WTC11 (cell line): Measurements from ENCODE around the gene LHX4. TPM values are rescaled to one million over a fixed set of nuclear protein-coding genes. Genes with fewer than 3 reads are reported as not detected.

Source experiments
- ATAC-seq: fragments of 200-7000 bp; cut with Tn5 transposase; 2 replicates; pipeline ENCODE4 v1.10.0; 2021; ENCODE audit warnings: mild to moderate bottlenecking, moderate library complexity
- CTCF ChIA-PET: fragments of 300-600 bp; sonication (Branson Sonifier 250); formaldehyde crosslinking; loops from one replicate; lab custom pipeline; 2021; ENCODE audit warnings: antibody characterized with exemption; lab: Charles Lee
- POLR2A ChIA-PET: fragments of 350-600 bp; sonication (Branson Sonifier 250); formaldehyde crosslinking; loops from one replicate; lab custom pipeline; 2021; ENCODE audit warnings: antibody characterized with exemption; lab: Charles Lee
- DNase-seq: peaks from one replicate; pipeline ENCODE4 v3.0.0; 2021; ENCODE audit warnings: low spot score
- H3K27ac Mint-ChIP-seq: 2 replicates; pipeline ENCODE4 v1.8.0; 2021; ENCODE audit warnings: mixed read lengths
- H3K27me3 Mint-ChIP-seq: 2 replicates; pipeline ENCODE4 v1.8.0; 2021; ENCODE audit warnings: low read depth, mild to moderate bottlenecking, moderate library complexity, mixed read lengths
- H3K36me3 Mint-ChIP-seq: 2 replicates; pipeline ENCODE4 v1.8.0; 2021; ENCODE audit warnings: mixed read lengths
- H3K4me1 Mint-ChIP-seq: 2 replicates; pipeline ENCODE4 v1.8.0; 2022; ENCODE audit warnings: mixed read lengths
- H3K4me3 Mint-ChIP-seq: 2 replicates; pipeline ENCODE4 v1.8.0; 2021; ENCODE audit warnings: mild to moderate bottlenecking, moderate library complexity, mixed read lengths
- H3K9me3 Mint-ChIP-seq: 2 replicates; pipeline ENCODE4 v1.8.0; 2021; ENCODE audit warnings: mixed read lengths
- CBFB ChIP-seq: sonication (generic); formaldehyde crosslinking; IDR thresholded peaks from 2 replicates; pipeline ENCODE4 v1.8.1; 2022; ENCODE audit warnings: mild to moderate bottlenecking, low read depth, missing genetic modification reagents
- CREM ChIP-seq: sonication (generic); formaldehyde crosslinking; IDR thresholded peaks from 2 replicates; pipeline ENCODE4 v1.8.1; 2022; ENCODE audit warnings: mild to moderate bottlenecking, missing genetic modification reagents, moderate library complexity
- ETV6 ChIP-seq: sonication (generic); formaldehyde crosslinking; IDR thresholded peaks from 2 replicates; pipeline ENCODE4 v1.8.1; 2022; ENCODE audit warnings: mild to moderate bottlenecking, missing genetic modification reagents
- GRHL2 ChIP-seq: fragments of 250-450 bp; sonication (Bioruptor Pico); IDR thresholded peaks from 2 replicates; pipeline ENCODE4 v1.8.0; 2022; ENCODE audit warnings: mild to moderate bottlenecking, moderate library complexity; ENCODE audit not compliant: insufficient replicate concordance, severe bottlenecking
- JUN ChIP-seq: sonication (generic); formaldehyde crosslinking; IDR thresholded peaks from 2 replicates; pipeline ENCODE4 v1.8.0; 2023; ENCODE audit warnings: mild to moderate bottlenecking, missing genetic modification reagents
- SMAD3 ChIP-seq: sonication (generic); formaldehyde crosslinking; IDR thresholded peaks from 2 replicates; pipeline ENCODE4 v1.8.0; 2022; ENCODE audit warnings: missing genetic modification reagents, mild to moderate bottlenecking, borderline replicate concordance
- SP1 ChIP-seq: sonication (generic); formaldehyde crosslinking; conservative IDR thresholded peaks from 2 replicates; pipeline ENCODE4 v1.8.1; 2022; ENCODE audit warnings: missing genetic modification reagents
- TEAD1 ChIP-seq: sonication (generic); formaldehyde crosslinking; IDR thresholded peaks from 2 replicates; pipeline ENCODE4 v1.8.0; 2022; ENCODE audit warnings: mild to moderate bottlenecking, missing genetic modification reagents
- ZBTB21 ChIP-seq: sonication (generic); formaldehyde crosslinking; IDR thresholded peaks from 2 replicates; pipeline ENCODE4 v1.8.1; 2023; ENCODE audit warnings: mild to moderate bottlenecking, missing genetic modification reagents, borderline replicate concordance
- ZNF263 ChIP-seq: sonication (generic); formaldehyde crosslinking; IDR thresholded peaks from 2 replicates; pipeline ENCODE4 v1.8.1; 2022; ENCODE audit warnings: low read depth, mild to moderate bottlenecking, moderate library complexity, missing genetic modification reagents
- ZNF317 ChIP-seq: sonication (generic); formaldehyde crosslinking; IDR thresholded peaks from 2 replicates; pipeline ENCODE4 v1.8.1; 2023; ENCODE audit warnings: low read depth, mild to moderate bottlenecking, moderate library complexity, missing genetic modification reagents, borderline replicate concordance
- ZNF671 ChIP-seq: fragments of 250-450 bp; sonication (Bioruptor Pico); IDR thresholded peaks from 2 replicates; pipeline ENCODE4 v1.8.0; 2021; ENCODE audit warnings: mild to moderate bottlenecking
- total RNA-seq: library from RNA; stranded (reverse); gene quantifications from 3 replicates; pipeline ENCODE4 v1.2.3, GENCODE V29; 2021
- TF ChIP-seq, protein P1 (sequence below): sonication (generic); formaldehyde crosslinking; IDR thresholded peaks from 2 replicates; pipeline ENCODE4 v1.8.0; 2022; ENCODE audit warnings: mild to moderate bottlenecking, missing genetic modification reagents
- TF ChIP-seq, protein P2 (sequence below): sonication (generic); formaldehyde crosslinking; conservative IDR thresholded peaks from 2 replicates; pipeline ENCODE4 v1.8.1; 2022; ENCODE audit warnings: mild to moderate bottlenecking, missing genetic modification reagents
- TF ChIP-seq, protein P3 (sequence below): fragments of 250-450 bp; sonication (Bioruptor Pico); IDR thresholded peaks from 2 replicates; pipeline ENCODE4 v1.9.0; 2021; ENCODE audit warnings: mild to moderate bottlenecking
- TF ChIP-seq, protein P4 (sequence below): fragments of 250-450 bp; sonication (Bioruptor Pico); IDR thresholded peaks from 2 replicates; pipeline ENCODE4 v1.9.0; 2021; ENCODE audit warnings: moderate library complexity, mild to moderate bottlenecking, inconsistent platforms, borderline replicate concordance
- TF ChIP-seq, protein P5 (sequence below): fragments of 200-600 bp; IDR thresholded peaks from 2 replicates; pipeline ENCODE4 v1.8.0; 2022; ENCODE audit warnings: antibody characterized with exemption
- TF ChIP-seq, protein P6 (sequence below): fragments of 250-450 bp; sonication (Bioruptor Pico); IDR thresholded peaks from 2 replicates; pipeline ENCODE4 v1.9.0; 2021; ENCODE audit warnings: mild to moderate bottlenecking, borderline replicate concordance
- TF ChIP-seq, protein P7 (sequence below): sonication (generic); formaldehyde crosslinking; IDR thresholded peaks from 2 replicates; pipeline ENCODE4 v1.8.1; 2022; ENCODE audit warnings: mild to moderate bottlenecking, missing genetic modification reagents, moderate library complexity, borderline replicate concordance

LHX4 gene
- total RNA-seq, 1 experiment from 2014 or later = 19.2 TPM

DNA sequence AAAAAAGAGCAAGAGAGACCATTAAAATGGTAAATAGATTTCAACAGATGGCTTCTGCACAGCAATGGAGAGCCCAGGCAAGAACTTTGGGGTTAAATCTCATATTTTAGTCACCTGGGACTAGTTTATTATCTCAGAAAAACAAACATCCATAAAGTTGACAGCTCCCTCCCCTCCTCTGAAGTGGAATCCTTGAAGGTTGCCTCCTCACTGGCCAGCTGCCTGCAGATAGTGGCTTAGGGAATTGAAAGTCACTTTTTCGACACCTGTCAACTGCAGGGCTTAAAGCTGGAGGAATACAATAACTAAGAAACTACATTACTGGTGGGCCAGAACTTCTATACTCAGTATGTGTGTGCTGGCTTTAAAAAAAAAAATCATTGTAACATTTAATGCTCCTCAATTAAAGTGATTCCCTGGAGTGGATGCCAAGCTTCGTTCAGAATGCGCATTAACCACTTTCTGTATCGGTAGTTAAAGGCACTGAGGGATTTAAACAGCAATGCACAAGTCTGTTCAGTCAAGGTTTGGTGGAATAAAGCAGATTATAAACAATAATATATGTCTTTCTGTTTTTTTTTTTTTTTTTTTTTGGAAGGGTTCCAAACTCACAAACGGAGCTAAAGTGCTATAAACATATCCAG, 52.5 kb downstream of the LHX4 start:
- ChIA-PET POLR2A (interaction anchor here (0.6 kb wide), 1 partner anchor 268 kb away, joined by 3 read pairs; no protein-coding TSS in a partner anchor), CTCF (interaction anchor here (0.5 to 1.8 kb wide), 9 partner anchors 12 to 472 kb away, joined by 3 to 6 read pairs (median 4); no protein-coding TSS in a partner anchor)
- DNase-seq (no peak), ATAC-seq (no peak)
- Mint-ChIP-seq H3K9me3 (no peaks in the 10 kb centered on the region), H3K4me3 (no peak overlapping the region), H3K27ac (no peak overlapping the region), H3K4me1 (peaks cover 28% of the 10 kb centered on the region), H3K27me3 (no peaks in the 10 kb centered on the region), H3K36me3 (0 out of 2 replicates have a peak, but pooled peaks cover 4% of the 10 kb centered on the region)
- TF ChIP-seq, protein P1, sequence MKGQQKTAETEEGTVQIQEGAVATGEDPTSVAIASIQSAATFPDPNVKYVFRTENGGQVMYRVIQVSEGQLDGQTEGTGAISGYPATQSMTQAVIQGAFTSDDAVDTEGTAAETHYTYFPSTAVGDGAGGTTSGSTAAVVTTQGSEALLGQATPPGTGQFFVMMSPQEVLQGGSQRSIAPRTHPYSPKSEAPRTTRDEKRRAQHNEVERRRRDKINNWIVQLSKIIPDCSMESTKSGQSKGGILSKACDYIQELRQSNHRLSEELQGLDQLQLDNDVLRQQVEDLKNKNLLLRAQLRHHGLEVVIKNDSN = no peak
- TF ChIP-seq ZNF671 (CRISPR knock-in tag) = no peak
- no peak for TF ChIP-seq SMAD3 (CRISPR knock-in tag)
- TF ChIP-seq SP1 = no peak
- TF ChIP-seq CBFB = no peak
- TF ChIP-seq, protein P2, sequence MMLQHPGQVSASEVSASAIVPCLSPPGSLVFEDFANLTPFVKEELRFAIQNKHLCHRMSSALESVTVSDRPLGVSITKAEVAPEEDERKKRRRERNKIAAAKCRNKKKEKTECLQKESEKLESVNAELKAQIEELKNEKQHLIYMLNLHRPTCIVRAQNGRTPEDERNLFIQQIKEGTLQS (CRISPR knock-in tag) = no peak
- TF ChIP-seq, protein P3, sequence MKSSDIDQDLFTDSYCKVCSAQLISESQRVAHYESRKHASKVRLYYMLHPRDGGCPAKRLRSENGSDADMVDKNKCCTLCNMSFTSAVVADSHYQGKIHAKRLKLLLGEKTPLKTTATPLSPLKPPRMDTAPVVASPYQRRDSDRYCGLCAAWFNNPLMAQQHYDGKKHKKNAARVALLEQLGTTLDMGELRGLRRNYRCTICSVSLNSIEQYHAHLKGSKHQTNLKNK (CRISPR knock-in tag) = no peak
- TF ChIP-seq ETV6 (CRISPR knock-in tag) = no peak
- no peak for TF ChIP-seq ZNF317 (CRISPR knock-in tag)
- TF ChIP-seq, protein P4, sequence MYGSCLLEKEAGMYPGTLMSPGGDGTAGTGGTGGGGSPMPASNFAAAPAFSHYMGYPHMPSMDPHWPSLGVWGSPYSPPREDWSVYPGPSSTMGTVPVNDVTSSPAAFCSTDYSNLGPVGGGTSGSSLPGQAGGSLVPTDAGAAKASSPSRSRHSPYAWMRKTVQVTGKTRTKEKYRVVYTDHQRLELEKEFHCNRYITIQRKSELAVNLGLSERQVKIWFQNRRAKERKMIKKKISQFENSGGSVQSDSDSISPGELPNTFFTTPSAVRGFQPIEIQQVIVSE (CRISPR knock-in tag) = no peak

DNA sequence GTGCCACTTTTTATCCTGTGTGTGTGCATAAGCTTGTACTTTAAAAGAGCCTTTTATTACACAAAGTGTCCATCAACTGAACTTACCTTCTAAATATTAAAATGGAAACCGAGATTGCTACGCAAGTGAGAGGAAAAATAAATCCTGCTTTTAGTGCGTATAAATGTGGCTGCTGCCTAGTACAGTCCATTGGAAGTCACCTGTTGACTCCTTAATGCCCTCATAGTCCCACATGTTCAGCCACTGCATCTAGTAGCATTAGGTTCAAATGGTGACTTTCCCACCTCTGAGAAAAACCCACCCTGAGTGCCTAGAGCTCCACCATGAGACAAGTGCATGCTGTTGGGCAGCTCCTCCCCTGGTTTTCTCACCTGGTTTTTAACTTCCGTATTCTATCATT, 53.0 kb downstream of the LHX4 start:
- TF ChIP-seq, protein P5, sequence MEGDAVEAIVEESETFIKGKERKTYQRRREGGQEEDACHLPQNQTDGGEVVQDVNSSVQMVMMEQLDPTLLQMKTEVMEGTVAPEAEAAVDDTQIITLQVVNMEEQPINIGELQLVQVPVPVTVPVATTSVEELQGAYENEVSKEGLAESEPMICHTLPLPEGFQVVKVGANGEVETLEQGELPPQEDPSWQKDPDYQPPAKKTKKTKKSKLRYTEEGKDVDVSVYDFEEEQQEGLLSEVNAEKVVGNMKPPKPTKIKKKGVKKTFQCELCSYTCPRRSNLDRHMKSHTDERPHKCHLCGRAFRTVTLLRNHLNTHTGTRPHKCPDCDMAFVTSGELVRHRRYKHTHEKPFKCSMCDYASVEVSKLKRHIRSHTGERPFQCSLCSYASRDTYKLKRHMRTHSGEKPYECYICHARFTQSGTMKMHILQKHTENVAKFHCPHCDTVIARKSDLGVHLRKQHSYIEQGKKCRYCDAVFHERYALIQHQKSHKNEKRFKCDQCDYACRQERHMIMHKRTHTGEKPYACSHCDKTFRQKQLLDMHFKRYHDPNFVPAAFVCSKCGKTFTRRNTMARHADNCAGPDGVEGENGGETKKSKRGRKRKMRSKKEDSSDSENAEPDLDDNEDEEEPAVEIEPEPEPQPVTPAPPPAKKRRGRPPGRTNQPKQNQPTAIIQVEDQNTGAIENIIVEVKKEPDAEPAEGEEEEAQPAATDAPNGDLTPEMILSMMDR = no peak
- TF ChIP-seq TEAD1 (CRISPR knock-in tag) (no peak), CREM (no peak)
- TF ChIP-seq, all 79 proteins: peak for 0
- peaks cover 7% of the 10 kb centered on the region; the same call in 1 of the 2 replicates for H3K36me3 Mint-ChIP-seq
- H3K27ac Mint-ChIP-seq = 0 out of 2 replicates have a peak overlapping the region, but pooled peaks have one; percentile 52
- H3K27me3 Mint-ChIP-seq = no peaks in the 10 kb centered on the region
- CTCF ChIA-PET = interaction anchor here (0.6 to 1.8 kb wide), 7 partner anchors 13 to 473 kb away, joined by 3 to 6 read pairs (median 4); no protein-coding TSS in a partner anchor
- no peaks in the 10 kb centered on the region for H3K9me3 Mint-ChIP-seq
- H3K4me1 Mint-ChIP-seq = peaks cover 23% of the 10 kb centered on the region
- DNase-seq (no peak), ATAC-seq (no peak)
- POLR2A ChIA-PET = interaction anchor here (0.6 kb wide), 1 partner anchor 269 kb away, joined by 3 read pairs; no protein-coding TSS in a partner anchor
- H3K4me3 Mint-ChIP-seq = no peak overlapping the region

DNA sequence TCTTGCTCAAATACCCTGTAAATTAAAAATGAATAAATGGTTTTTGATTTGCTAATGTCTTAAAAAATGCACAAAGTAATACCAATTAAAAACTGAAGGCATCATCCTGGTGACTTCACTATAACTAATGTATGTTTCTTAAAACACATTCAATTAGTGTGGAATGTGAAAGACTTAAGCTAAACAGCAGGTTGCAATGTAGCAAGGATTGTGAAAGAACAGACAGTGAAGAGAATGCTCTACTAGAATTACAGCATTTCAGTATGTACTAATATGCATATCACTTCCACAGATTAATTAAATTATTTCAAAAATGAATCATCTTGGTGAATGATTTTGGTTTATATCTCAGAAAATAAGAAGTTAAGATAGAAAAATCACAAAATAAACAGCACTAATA, 56.4 kb downstream of the LHX4 start:
- H3K4me3 Mint-ChIP-seq = no peak overlapping the region
- POLR2A ChIA-PET = no interaction called here
- peaks cover 7% of the 10 kb centered on the region; the same call in 1 of the 2 replicates for H3K36me3 Mint-ChIP-seq
- DNase-seq (no peak), ATAC-seq (no peak)
- CTCF ChIA-PET = interaction anchor here (0.6 kb wide), 1 partner anchor 52 kb away, joined by 3 read pairs; no protein-coding TSS in a partner anchor
- H3K4me1 Mint-ChIP-seq = peaks cover 14% of the 10 kb centered on the region
- no peaks in the 10 kb centered on the region for H3K27me3 Mint-ChIP-seq
- H3K27ac Mint-ChIP-seq = no peak overlapping the region
- H3K9me3 Mint-ChIP-seq = no peaks in the 10 kb centered on the region
- TF ChIP-seq GRHL2 (no peak), JUN (no peak), ZNF263 (CRISPR knock-in tag) (no peak), ZBTB21 (no peak)
- TF ChIP-seq, protein P6, sequence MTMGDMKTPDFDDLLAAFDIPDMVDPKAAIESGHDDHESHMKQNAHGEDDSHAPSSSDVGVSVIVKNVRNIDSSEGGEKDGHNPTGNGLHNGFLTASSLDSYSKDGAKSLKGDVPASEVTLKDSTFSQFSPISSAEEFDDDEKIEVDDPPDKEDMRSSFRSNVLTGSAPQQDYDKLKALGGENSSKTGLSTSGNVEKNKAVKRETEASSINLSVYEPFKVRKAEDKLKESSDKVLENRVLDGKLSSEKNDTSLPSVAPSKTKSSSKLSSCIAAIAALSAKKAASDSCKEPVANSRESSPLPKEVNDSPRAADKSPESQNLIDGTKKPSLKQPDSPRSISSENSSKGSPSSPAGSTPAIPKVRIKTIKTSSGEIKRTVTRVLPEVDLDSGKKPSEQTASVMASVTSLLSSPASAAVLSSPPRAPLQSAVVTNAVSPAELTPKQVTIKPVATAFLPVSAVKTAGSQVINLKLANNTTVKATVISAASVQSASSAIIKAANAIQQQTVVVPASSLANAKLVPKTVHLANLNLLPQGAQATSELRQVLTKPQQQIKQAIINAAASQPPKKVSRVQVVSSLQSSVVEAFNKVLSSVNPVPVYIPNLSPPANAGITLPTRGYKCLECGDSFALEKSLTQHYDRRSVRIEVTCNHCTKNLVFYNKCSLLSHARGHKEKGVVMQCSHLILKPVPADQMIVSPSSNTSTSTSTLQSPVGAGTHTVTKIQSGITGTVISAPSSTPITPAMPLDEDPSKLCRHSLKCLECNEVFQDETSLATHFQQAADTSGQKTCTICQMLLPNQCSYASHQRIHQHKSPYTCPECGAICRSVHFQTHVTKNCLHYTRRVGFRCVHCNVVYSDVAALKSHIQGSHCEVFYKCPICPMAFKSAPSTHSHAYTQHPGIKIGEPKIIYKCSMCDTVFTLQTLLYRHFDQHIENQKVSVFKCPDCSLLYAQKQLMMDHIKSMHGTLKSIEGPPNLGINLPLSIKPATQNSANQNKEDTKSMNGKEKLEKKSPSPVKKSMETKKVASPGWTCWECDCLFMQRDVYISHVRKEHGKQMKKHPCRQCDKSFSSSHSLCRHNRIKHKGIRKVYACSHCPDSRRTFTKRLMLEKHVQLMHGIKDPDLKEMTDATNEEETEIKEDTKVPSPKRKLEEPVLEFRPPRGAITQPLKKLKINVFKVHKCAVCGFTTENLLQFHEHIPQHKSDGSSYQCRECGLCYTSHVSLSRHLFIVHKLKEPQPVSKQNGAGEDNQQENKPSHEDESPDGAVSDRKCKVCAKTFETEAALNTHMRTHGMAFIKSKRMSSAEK (CRISPR knock-in tag) = no peak
- TF ChIP-seq, protein P7, sequence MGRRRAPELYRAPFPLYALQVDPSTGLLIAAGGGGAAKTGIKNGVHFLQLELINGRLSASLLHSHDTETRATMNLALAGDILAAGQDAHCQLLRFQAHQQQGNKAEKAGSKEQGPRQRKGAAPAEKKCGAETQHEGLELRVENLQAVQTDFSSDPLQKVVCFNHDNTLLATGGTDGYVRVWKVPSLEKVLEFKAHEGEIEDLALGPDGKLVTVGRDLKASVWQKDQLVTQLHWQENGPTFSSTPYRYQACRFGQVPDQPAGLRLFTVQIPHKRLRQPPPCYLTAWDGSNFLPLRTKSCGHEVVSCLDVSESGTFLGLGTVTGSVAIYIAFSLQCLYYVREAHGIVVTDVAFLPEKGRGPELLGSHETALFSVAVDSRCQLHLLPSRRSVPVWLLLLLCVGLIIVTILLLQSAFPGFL = no peak
